Cardiac fibroblast (primary cell): Measurements from ENCODE around the gene WEE1.
"Not testable (repeated sequence)": the region's sequence is repeated elsewhere in the genome, so short reads cannot be mapped to it uniquely, and the experiment has no call there.

ENCODE experiments used
- DNase-seq, 2 donors: peaks; one replicate each; pipeline versions ENCODE4 v3.0.0 to v3.0.0-alpha.2; 2010; ENCODE audit warnings: low read depth in 2 of 2
- H3K4me3 ChIP-seq, 2 donors: replicated peaks in 1 of 2; 1 replicate in 1 of 2; 2 replicates in 1 of 2; pipeline ENCODE4 v1.5.1; 2011; ENCODE audit warnings: low read depth in 2 of 2, low read length in 2 of 2, mild to moderate bottlenecking in 2 of 2, moderate library complexity in 1 of 2
- TF ChIP-seq, protein P1 (sequence below): IDR thresholded peaks from one replicate; pipeline ENCODE4 v1.5.1; 2011; ENCODE audit warnings: low read depth, mild to moderate bottlenecking, low read length, inconsistent platforms

Gene WEE1

DNA sequence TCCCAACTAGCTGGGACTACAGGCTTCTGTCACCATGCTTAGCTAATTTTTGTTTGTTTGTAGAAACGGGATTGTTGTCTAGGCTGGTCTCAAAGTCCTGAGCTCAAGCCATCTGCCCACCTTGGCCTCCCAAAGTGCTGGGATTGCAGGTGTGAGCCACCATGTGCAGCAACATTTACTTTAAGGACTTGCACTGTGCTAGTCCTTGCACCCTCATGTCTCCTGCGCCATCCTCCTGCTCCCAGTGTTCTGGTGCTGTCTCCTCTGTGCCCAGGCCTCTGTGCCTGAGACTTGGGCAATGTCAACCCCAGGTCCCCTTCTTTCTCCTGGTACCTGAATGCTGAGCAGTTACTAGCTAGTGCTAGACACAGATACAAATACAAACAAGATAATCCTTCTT is 26.7 kb downstream of the WEE1 start:
- H3K4me3 ChIP-seq, result no peak overlapping the region
- no peak for DNase-seq
- TF ChIP-seq, protein P1, sequence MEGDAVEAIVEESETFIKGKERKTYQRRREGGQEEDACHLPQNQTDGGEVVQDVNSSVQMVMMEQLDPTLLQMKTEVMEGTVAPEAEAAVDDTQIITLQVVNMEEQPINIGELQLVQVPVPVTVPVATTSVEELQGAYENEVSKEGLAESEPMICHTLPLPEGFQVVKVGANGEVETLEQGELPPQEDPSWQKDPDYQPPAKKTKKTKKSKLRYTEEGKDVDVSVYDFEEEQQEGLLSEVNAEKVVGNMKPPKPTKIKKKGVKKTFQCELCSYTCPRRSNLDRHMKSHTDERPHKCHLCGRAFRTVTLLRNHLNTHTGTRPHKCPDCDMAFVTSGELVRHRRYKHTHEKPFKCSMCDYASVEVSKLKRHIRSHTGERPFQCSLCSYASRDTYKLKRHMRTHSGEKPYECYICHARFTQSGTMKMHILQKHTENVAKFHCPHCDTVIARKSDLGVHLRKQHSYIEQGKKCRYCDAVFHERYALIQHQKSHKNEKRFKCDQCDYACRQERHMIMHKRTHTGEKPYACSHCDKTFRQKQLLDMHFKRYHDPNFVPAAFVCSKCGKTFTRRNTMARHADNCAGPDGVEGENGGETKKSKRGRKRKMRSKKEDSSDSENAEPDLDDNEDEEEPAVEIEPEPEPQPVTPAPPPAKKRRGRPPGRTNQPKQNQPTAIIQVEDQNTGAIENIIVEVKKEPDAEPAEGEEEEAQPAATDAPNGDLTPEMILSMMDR, result no peak

- H3K4me3 ChIP-seq, result no peak overlapping the region
- TF ChIP-seq, protein P1, result no peak
- DNase-seq, result no peak
Observed at GRCh38 chr11:9600644-9601036, 27.2 kb downstream of the WEE1 start.

DNA sequence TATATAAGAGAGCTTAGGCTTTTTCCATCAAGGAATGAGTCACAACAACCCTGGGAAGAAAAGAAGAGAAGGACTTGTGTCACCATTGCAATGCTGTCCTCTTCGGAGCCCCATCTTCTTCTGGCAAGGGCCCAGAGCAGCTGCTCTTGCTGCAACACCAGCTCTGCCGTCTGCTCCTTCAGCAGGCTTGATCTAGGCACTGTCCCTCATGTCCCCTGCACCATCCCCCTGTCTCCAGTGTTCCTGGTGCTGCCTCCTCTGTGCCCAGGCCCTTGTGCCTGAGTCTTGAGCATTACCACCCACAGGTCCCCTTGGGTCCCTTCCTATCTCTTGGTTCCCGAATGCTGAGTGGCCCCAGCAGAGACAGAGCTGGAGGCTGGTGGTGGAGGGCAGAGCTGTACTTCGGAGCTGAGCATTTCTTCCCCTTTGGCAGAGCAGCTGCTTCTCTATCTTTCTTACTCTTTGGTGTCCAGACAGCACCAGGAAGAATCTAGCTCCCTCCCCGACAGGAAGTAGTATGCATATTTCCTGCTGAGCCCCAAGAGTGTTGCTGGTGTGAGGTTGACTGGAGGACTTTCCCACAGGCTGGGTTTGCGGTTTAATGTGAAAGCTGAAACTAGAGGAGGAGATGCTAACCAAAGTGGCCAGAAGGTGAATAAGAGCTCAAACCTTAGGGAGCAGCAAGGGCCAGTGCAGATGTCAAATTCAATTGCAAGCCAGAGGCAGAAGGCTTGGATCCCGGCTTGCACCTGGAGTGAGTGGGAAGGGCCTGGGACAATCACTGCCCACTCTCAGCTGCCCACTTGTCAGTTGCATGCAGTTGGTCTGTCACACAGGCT is 27.8 kb downstream of the WEE1 start:
- TF ChIP-seq, protein P1, result no peak
- peak; percentile 81 to 94 for DNase-seq
- peak overlapping the region in 1 of 2 donors; percentile 18 for H3K4me3 ChIP-seq

DNA sequence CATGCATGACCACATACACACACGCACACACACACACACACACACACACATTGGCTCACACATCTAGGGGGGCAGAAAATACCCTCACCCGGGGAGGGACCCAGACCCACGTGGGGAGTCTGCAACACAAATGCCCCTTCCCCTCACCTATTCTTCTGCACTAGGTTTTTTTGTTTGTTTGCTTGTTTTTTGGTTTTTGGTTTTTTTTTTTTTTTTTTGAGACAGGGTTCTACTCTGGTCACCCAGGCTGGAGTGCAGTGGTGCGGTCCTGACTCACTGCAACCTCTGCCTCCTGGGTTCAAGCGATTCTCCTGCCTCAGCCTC is 28.4 kb downstream of the WEE1 start:
- TF ChIP-seq, protein P1, result no peak

GRCh38 chr11:9603214-9603613 is 29.7 kb downstream of the WEE1 start:
- H3K4me3 ChIP-seq, DNase-seq: not testable (repeated sequence)

More for the DNA sequence above, 28.4 kb downstream of the WEE1 start:
- H3K4me3 ChIP-seq, result no peak overlapping the region
- no peak for DNase-seq

DNA sequence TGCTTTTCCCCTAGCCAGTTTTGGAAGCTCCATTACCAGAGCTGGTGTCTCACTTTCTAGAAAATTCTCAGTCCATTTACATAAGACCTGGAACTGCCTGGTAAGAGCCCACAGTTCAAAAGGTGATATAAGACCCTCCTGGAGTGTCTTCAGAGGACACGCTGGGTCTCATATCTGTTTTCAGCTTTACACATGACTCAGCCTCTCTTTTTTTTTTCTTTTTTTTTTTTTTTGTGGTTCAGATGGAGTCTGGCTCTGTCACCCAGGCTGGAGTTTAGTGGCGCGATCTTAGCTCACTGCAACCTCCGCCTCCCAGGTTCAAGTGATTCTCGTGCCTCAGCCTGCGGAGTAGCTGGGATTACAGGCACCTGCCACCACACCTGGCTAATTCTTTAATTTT is 30.7 kb downstream of the WEE1 start:
- TF ChIP-seq, protein P1, result no peak
- no peak overlapping the region for H3K4me3 ChIP-seq
- no peak for DNase-seq

GRCh38 chr11:9605742-9606141 is 32.3 kb downstream of the WEE1 start:
- no peak for DNase-seq
- no peak overlapping the region for H3K4me3 ChIP-seq
- TF ChIP-seq, protein P1, result no peak
